HEK293 (cell line): Measurements from ENCODE around the gene NIPBL.

Experiments
- CTCF ChIA-PET: fragments of 350-600 bp; formaldehyde crosslinking; extraction: SDS; loops from one replicate; lab custom pipeline; 2021; ENCODE audit warnings: antibody characterized with exemption; lab: Yijun Ruan, JAX
- POLR2A ChIA-PET: fragments of 300-600 bp; formaldehyde crosslinking; extraction: SDS; loops from one replicate; lab custom pipeline; 2020; ENCODE audit warnings: antibody characterized with exemption, inconsistent platforms; lab: Yijun Ruan, JAX
- H3K27ac ChIP-seq: fragments of 200-500 bp; sonication (Bioruptor generic); 2 replicates; pipeline ENCODE4 v1.5.1; 2014; ENCODE audit warnings: low read depth, low read length, control low read depth, inconsistent platforms; ENCODE audit errors: extremely low read depth
- H3K36me3 ChIP-seq, 2 experiments: fragments of 200-500 bp in 1 of 2; sonication (Bioruptor generic) in 1 of 2; 1 replicate in 1 of 2; 2 replicates in 1 of 2; pipeline ENCODE4 v1.5.1; 2014 to 2017; ENCODE audit warnings: inconsistent platforms in 2 of 2, low read length in 2 of 2; ENCODE audit not compliant: control insufficient read depth in 2 of 2, insufficient read depth in 1 of 2
- H3K4me1 ChIP-seq: fragments of 200-500 bp; sonication (Bioruptor generic); 2 replicates; pipeline ENCODE4 v1.5.1; 2014; ENCODE audit warnings: mild to moderate bottlenecking, low read length, inconsistent platforms; ENCODE audit not compliant: control insufficient read depth, insufficient read depth
- H3K4me3 ChIP-seq: 2 replicates; pipeline ENCODE4 v1.5.1; 2011; ENCODE audit warnings: low read depth, mild to moderate bottlenecking, control low read depth, low read length, moderate library complexity
- H3K9me3 ChIP-seq: fragments of 200-500 bp; sonication (Bioruptor generic); 2 replicates; pipeline ENCODE4 v1.5.1; 2014; ENCODE audit warnings: low read depth, low read length, inconsistent platforms; ENCODE audit not compliant: control insufficient read depth, insufficient read depth
- BCL11B ChIP-seq: fragments of 450-650 bp; formaldehyde crosslinking; IDR thresholded peaks from 2 replicates; pipeline ENCODE4 v1.5.1; 2016; ENCODE audit warnings: low read depth, missing biosample characterization, missing genetic modification characterization
- KLF16 ChIP-seq: fragments of 450-650 bp; formaldehyde crosslinking; IDR thresholded peaks from 2 replicates; pipeline ENCODE4 v1.5.1; 2017; ENCODE audit warnings: missing biosample characterization, missing genetic modification characterization
- RBAK ChIP-seq: fragments of 450-650 bp; formaldehyde crosslinking; IDR thresholded peaks from 2 replicates; pipeline ENCODE4 v1.5.1; 2016; ENCODE audit warnings: missing biosample characterization, missing genetic modification characterization
- SCRT2 ChIP-seq: fragments of 450-650 bp; formaldehyde crosslinking; IDR thresholded peaks from 2 replicates; pipeline ENCODE4 v1.5.1; 2016; ENCODE audit warnings: missing biosample characterization, missing genetic modification characterization
- ZBTB48 ChIP-seq: fragments of 450-650 bp; formaldehyde crosslinking; IDR thresholded peaks from 2 replicates; pipeline ENCODE4 v1.5.1; 2016; ENCODE audit warnings: missing biosample characterization, missing genetic modification characterization
- ZFP3 ChIP-seq: fragments of 450-650 bp; formaldehyde crosslinking; IDR thresholded peaks from 2 replicates; pipeline ENCODE4 v1.5.1; 2016; ENCODE audit warnings: low read depth, missing biosample characterization, missing genetic modification characterization
- ZNF140 ChIP-seq: fragments of 450-650 bp; formaldehyde crosslinking; IDR thresholded peaks from 2 replicates; pipeline ENCODE4 v1.5.1; 2016; ENCODE audit warnings: missing biosample characterization, missing genetic modification characterization
- ZNF501 ChIP-seq: fragments of 450-650 bp; formaldehyde crosslinking; IDR thresholded peaks from 2 replicates; pipeline ENCODE4 v1.5.1; 2016; ENCODE audit warnings: missing biosample characterization, missing genetic modification characterization
- ZNF510 ChIP-seq: fragments of 450-650 bp; formaldehyde crosslinking; IDR thresholded peaks from 2 replicates; pipeline ENCODE4 v1.5.1; 2018; ENCODE audit warnings: mild to moderate bottlenecking, missing genetic modification characterization, missing biosample characterization; ENCODE audit not compliant: insufficient replicate concordance
- ZNF544 ChIP-seq: fragments of 450-650 bp; formaldehyde crosslinking; IDR thresholded peaks from 2 replicates; pipeline ENCODE4 v1.5.0; 2017; ENCODE audit warnings: missing biosample characterization, missing genetic modification characterization
- ZNF596 ChIP-seq: fragments of 450-650 bp; IDR thresholded peaks from 2 replicates; pipeline ENCODE4 v1.5.0; 2018; ENCODE audit warnings: missing biosample characterization, mild to moderate bottlenecking, missing genetic modification characterization, moderate library complexity
- ZNF600 ChIP-seq: fragments of 450-650 bp; formaldehyde crosslinking; IDR thresholded peaks from 2 replicates; pipeline ENCODE4 v1.5.1; 2016; ENCODE audit warnings: missing biosample characterization, missing genetic modification characterization
- ZNF626 ChIP-seq: fragments of 450-650 bp; sonication (Bioruptor Pico); formaldehyde crosslinking; IDR thresholded peaks from 2 replicates; pipeline ENCODE4 v1.5.1; 2018; ENCODE audit warnings: missing biosample characterization, missing genetic modification characterization, inconsistent platforms
- ZNF747 ChIP-seq: fragments of 450-650 bp; formaldehyde crosslinking; IDR thresholded peaks from 2 replicates; pipeline ENCODE4 v1.5.1; 2016; ENCODE audit warnings: missing biosample characterization, missing genetic modification characterization
- ZNF792 ChIP-seq: fragments of 450-650 bp; formaldehyde crosslinking; IDR thresholded peaks from 2 replicates; pipeline ENCODE4 v1.5.1; 2016; ENCODE audit warnings: missing biosample characterization, missing genetic modification characterization
- TF ChIP-seq, protein P1 (sequence below): fragments of 450-650 bp; formaldehyde crosslinking; IDR thresholded peaks from 2 replicates; pipeline ENCODE4 v1.5.1; 2016; ENCODE audit warnings: missing biosample characterization, missing genetic modification characterization
- TF ChIP-seq, protein P2 (sequence below): fragments of 450-650 bp; formaldehyde crosslinking; IDR thresholded peaks from 2 replicates; pipeline ENCODE4 v1.5.1; 2016; ENCODE audit warnings: missing biosample characterization, missing genetic modification characterization
- TF ChIP-seq, protein P3 (sequence below): fragments of 450-650 bp; formaldehyde crosslinking; IDR thresholded peaks from 2 replicates; pipeline ENCODE4 v1.5.1; 2017; ENCODE audit warnings: missing biosample characterization, missing genetic modification characterization
- TF ChIP-seq, protein P4 (sequence below): fragments of 450-650 bp; formaldehyde crosslinking; IDR thresholded peaks from 2 replicates; pipeline ENCODE4 v1.5.1; 2016; ENCODE audit warnings: missing biosample characterization, missing genetic modification characterization
- TF ChIP-seq, protein P5 (sequence below): fragments of 450-650 bp; formaldehyde crosslinking; IDR thresholded peaks from 2 replicates; pipeline ENCODE4 v1.5.1; 2017; ENCODE audit warnings: missing biosample characterization, missing genetic modification characterization
- TF ChIP-seq, protein P6 (sequence below): fragments of 450-650 bp; formaldehyde crosslinking; IDR thresholded peaks from 2 replicates; pipeline ENCODE4 v1.5.1; 2016; ENCODE audit warnings: missing biosample characterization, missing genetic modification characterization

Gene NIPBL

DNA sequence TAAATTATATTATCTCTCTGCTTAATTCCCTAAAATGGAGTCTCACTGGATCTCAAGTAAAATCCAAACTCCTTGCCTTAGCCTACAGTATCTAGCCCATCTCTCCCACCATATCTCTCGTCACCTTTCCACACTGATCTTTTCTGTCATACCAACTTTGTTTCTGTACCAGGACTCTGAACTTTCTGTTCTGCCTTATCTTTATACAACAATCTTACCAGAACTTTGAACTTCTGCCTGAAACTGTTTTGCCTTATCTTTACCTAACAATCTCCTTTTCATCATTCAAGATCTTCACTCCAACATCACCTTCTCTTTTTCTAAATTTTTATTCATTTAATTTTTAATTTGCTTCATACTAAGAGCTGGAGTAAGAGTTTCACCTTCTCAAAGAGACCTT lies 233.6 kb downstream of the NIPBL start:
- Histone ChIP-seq H3K4me3 (no peak overlapping the region), H3K4me1 (no peaks in the 10 kb centered on the region), H3K27ac (no peak overlapping the region), H3K36me3 (peaks cover 33 to 78% of the 10 kb centered on the region in 2 experiments), H3K9me3 (no peaks in the 10 kb centered on the region)
- TF ChIP-seq BCL11B (tag by site-specific recombination) (no peak), KLF16 (tag by site-specific recombination) (no peak), ZNF501 (tag by site-specific recombination) (no peak), ZNF600 (tag by site-specific recombination) (no peak), ZNF626 (tag by site-specific recombination) (no peak), SCRT2 (tag by site-specific recombination) (no peak), ZBTB48 (tag by site-specific recombination) (no peak)
- TF ChIP-seq, protein P1, sequence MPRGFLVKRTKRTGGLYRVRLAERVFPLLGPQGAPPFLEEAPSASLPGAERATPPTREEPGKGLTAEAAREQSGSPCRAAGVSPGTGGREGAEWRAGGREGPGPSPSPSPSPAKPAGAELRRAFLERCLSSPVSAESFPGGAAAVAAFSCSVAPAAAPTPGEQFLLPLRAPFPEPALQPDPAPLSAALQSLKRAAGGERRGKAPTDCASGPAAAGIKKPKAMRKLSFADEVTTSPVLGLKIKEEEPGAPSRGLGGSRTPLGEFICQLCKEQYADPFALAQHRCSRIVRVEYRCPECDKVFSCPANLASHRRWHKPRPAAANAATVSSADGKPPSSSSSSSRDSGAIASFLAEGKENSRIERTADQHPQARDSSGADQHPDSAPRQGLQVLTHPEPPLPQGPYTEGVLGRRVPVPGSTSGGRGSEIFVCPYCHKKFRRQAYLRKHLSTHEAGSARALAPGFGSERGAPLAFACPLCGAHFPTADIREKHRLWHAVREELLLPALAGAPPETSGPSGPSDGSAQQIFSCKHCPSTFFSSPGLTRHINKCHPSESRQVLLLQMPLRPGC (tag by site-specific recombination) = no peak
- TF ChIP-seq, protein P2, sequence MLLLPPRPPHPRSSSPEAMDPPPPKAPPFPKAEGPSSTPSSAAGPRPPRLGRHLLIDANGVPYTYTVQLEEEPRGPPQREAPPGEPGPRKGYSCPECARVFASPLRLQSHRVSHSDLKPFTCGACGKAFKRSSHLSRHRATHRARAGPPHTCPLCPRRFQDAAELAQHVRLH (tag by site-specific recombination) = no peak
- TF ChIP-seq, protein P3, sequence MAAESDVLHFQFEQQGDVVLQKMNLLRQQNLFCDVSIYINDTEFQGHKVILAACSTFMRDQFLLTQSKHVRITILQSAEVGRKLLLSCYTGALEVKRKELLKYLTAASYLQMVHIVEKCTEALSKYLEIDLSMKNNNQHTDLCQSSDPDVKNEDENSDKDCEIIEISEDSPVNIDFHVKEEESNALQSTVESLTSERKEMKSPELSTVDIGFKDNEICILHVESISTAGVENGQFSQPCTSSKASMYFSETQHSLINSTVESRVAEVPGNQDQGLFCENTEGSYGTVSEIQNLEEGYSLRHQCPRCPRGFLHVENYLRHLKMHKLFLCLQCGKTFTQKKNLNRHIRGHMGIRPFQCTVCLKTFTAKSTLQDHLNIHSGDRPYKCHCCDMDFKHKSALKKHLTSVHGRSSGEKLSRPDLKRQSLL (tag by site-specific recombination) = no peak
- TF ChIP-seq, protein P4, sequence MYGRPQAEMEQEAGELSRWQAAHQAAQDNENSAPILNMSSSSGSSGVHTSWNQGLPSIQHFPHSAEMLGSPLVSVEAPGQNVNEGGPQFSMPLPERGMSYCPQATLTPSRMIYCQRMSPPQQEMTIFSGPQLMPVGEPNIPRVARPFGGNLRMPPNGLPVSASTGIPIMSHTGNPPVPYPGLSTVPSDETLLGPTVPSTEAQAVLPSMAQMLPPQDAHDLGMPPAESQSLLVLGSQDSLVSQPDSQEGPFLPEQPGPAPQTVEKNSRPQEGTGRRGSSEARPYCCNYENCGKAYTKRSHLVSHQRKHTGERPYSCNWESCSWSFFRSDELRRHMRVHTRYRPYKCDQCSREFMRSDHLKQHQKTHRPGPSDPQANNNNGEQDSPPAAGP = no peak
- CTCF ChIA-PET = no interaction called here
- POLR2A ChIA-PET = no interaction called here

DNA sequence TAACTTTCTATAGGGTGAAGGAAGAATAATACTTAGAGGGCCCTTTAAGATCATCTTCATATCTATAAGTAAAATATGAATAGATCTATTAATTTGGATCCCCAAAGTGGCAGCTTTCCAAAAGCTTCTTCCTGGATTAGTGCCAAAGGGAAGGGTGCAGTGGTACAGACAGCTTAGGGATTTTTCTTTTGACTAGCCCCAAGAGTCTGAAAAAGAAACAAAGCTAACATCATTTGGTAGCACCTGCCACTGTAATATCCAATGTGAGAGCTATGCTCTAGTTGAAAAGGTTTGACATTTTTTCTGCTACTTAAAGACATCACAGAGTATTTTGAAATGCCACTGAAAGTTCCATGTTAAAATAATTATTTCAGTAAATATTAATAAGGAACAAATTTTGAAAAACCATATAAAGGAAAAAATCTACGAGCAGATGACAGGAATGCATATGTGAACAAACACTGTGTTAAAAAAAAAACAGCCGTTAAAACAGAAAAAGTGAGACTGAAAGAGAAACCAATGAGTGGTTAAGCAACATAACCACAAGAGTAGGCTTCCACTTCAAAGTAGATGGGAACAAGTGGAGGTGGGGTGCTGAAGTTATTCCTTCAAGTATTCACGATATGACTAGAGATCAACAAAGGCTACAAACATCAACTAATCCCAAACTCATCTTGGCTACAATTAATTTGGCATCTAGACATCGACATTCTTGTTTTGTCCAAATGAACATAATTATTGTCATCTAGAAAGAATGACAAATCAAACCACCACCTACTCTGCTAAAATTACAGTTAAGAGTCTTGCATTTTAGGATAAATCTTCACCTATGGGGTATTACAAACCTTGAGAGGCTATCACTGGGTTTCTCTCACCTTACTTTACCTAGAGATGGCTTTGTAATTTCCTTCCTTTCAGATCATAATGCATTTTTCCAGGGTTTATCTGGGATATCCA lies 235.1 kb downstream of the NIPBL start:
- Histone ChIP-seq H3K4me1 (no peaks in the 10 kb centered on the region), H3K27ac (no peak overlapping the region), H3K36me3 (peaks cover 36 to 71% of the 10 kb centered on the region in 2 experiments), H3K4me3 (no peak overlapping the region), H3K9me3 (no peaks in the 10 kb centered on the region)
- CTCF ChIA-PET = interaction anchor here (0.6 kb wide), 1 partner anchor 135 kb away, joined by 5 read pairs; no protein-coding TSS in a partner anchor
- POLR2A ChIA-PET = no interaction called here
- TF ChIP-seq RBAK (tag by site-specific recombination) (no peak), ZFP3 (no peak), ZNF747 (tag by site-specific recombination) (no peak), ZNF140 (tag by site-specific recombination) (no peak), ZNF544 (no peak), ZNF596 (tag by site-specific recombination) (no peak), ZNF510 (tag by site-specific recombination) (no peak), ZNF792 (tag by site-specific recombination) (no peak)
- TF ChIP-seq, protein P5, sequence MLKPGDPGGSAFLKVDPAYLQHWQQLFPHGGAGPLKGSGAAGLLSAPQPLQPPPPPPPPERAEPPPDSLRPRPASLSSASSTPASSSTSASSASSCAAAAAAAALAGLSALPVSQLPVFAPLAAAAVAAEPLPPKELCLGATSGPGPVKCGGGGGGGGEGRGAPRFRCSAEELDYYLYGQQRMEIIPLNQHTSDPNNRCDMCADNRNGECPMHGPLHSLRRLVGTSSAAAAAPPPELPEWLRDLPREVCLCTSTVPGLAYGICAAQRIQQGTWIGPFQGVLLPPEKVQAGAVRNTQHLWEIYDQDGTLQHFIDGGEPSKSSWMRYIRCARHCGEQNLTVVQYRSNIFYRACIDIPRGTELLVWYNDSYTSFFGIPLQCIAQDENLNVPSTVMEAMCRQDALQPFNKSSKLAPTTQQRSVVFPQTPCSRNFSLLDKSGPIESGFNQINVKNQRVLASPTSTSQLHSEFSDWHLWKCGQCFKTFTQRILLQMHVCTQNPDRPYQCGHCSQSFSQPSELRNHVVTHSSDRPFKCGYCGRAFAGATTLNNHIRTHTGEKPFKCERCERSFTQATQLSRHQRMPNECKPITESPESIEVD (tag by site-specific recombination) = no peak
- TF ChIP-seq, protein P1 (tag by site-specific recombination) = no peak
- TF ChIP-seq, protein P6, sequence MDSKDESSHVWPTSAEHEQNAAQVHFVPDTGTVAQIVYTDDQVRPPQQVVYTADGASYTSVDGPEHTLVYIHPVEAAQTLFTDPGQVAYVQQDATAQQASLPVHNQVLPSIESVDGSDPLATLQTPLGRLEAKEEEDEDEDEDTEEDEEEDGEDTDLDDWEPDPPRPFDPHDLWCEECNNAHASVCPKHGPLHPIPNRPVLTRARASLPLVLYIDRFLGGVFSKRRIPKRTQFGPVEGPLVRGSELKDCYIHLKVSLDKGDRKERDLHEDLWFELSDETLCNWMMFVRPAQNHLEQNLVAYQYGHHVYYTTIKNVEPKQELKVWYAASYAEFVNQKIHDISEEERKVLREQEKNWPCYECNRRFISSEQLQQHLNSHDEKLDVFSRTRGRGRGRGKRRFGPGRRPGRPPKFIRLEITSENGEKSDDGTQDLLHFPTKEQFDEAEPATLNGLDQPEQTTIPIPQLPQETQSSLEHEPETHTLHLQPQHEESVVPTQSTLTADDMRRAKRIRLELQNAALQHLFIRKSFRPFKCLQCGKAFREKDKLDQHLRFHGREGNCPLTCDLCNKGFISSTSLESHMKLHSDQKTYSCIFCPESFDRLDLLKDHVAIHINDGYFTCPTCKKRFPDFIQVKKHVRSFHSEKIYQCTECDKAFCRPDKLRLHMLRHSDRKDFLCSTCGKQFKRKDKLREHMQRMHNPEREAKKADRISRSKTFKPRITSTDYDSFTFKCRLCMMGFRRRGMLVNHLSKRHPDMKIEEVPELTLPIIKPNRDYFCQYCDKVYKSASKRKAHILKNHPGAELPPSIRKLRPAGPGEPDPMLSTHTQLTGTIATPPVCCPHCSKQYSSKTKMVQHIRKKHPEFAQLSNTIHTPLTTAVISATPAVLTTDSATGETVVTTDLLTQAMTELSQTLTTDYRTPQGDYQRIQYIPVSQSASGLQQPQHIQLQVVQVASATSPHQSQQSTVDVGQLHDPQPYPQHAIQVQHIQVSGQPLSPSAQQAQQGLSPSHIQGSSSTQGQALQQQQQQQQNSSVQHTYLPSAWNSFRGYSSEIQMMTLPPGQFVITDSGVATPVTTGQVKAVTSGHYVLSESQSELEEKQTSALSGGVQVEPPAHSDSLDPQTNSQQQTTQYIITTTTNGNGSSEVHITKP (tag by site-specific recombination) = no peak
